IPS-18a (cell line): ENCODE data around the gene HES6.

Source experiments
- H3K27ac ChIP-seq: one replicate; pipeline ENCODE4 v1.5.1; 2013; ENCODE audit warnings: low read length
- H3K27me3 ChIP-seq: one replicate; pipeline ENCODE4 v1.6.1; 2013; ENCODE audit warnings: mild to moderate bottlenecking, low read length; ENCODE audit not compliant: control insufficient read depth, insufficient read depth
- H3K36me3 ChIP-seq: one replicate; pipeline ENCODE4 v1.6.1; 2013; ENCODE audit warnings: low read depth, low read length; ENCODE audit not compliant: control insufficient read depth
- H3K4me1 ChIP-seq: one replicate; pipeline ENCODE4 v1.6.1; 2013; ENCODE audit warnings: low read depth, low read length; ENCODE audit not compliant: control insufficient read depth
- H3K4me3 ChIP-seq: one replicate; pipeline ENCODE4 v1.5.1; 2013; ENCODE audit warnings: low read length
- H3K9ac ChIP-seq: one replicate; pipeline ENCODE4 v1.6.1; 2013; ENCODE audit warnings: mild to moderate bottlenecking, low read length, moderate library complexity
- H3K9me3 ChIP-seq: one replicate; pipeline ENCODE4 v1.6.1; 2013; ENCODE audit warnings: low read depth, low read length; ENCODE audit not compliant: control insufficient read depth

HES6 gene

GRCh38 chr2:238226698-238227586, 12.9 kb downstream of the HES6 start:
- H3K27ac ChIP-seq, result no peak overlapping the region
- H3K9ac ChIP-seq, result no peak overlapping the region
- H3K36me3 ChIP-seq, result no peaks in the 10 kb centered on the region
- peaks cover 22% of the 10 kb centered on the region for H3K27me3 ChIP-seq
- H3K4me3 ChIP-seq, result no peak overlapping the region
- H3K4me1 ChIP-seq, result peaks cover 3% of the 10 kb centered on the region
- H3K9me3 ChIP-seq, result no peaks in the 10 kb centered on the region

GRCh38 chr2:238225911-238226697, 13.7 kb downstream of the HES6 start:
- no peak overlapping the region for H3K9ac ChIP-seq
- H3K4me3 ChIP-seq, result no peak overlapping the region
- H3K27me3 ChIP-seq, result peaks cover 19% of the 10 kb centered on the region
- H3K4me1 ChIP-seq, result peaks cover 3% of the 10 kb centered on the region
- no peaks in the 10 kb centered on the region for H3K36me3 ChIP-seq
- H3K27ac ChIP-seq, result no peak overlapping the region
- H3K9me3 ChIP-seq, result no peaks in the 10 kb centered on the region

GRCh38 chr2:238225121-238225520, 14.7 kb downstream of the HES6 start:
- H3K27me3 ChIP-seq, result peaks cover 9% of the 10 kb centered on the region

GRCh38 chr2:238224356-238225035, 15.3 kb downstream of the HES6 start:
- Histone ChIP-seq H3K27me3 (peaks cover 3% of the 10 kb centered on the region), H3K4me1 (no peaks in the 10 kb centered on the region), H3K27ac (no peak overlapping the region), H3K9me3 (no peaks in the 10 kb centered on the region), H3K36me3 (no peaks in the 10 kb centered on the region), H3K4me3 (no peak overlapping the region), H3K9ac (no peak overlapping the region)

More at GRCh38 chr2:238225121-238225520, 14.7 kb downstream of the HES6 start:
- Histone ChIP-seq H3K4me1 (no peaks in the 10 kb centered on the region), H3K9me3 (no peaks in the 10 kb centered on the region), H3K4me3 (no peak overlapping the region), H3K36me3 (no peaks in the 10 kb centered on the region), H3K27ac (no peak overlapping the region), H3K9ac (no peak overlapping the region)

GRCh38 chr2:238220892-238221521, 18.8 kb downstream of the HES6 start:
- Histone ChIP-seq H3K27me3 (no peaks in the 10 kb centered on the region), H3K36me3 (no peaks in the 10 kb centered on the region), H3K4me1 (no peaks in the 10 kb centered on the region), H3K4me3 (no peak overlapping the region), H3K9me3 (no peaks in the 10 kb centered on the region), H3K27ac (no peak overlapping the region), H3K9ac (no peak overlapping the region)

GRCh38 chr2:238220274-238220891, 19.5 kb downstream of the HES6 start:
- H3K9me3 ChIP-seq, result no peaks in the 10 kb centered on the region
- H3K4me3 ChIP-seq, result no peak overlapping the region
- H3K27me3 ChIP-seq, result no peaks in the 10 kb centered on the region
- H3K4me1 ChIP-seq, result no peaks in the 10 kb centered on the region
- no peak overlapping the region for H3K27ac ChIP-seq
- H3K9ac ChIP-seq, result no peak overlapping the region
- H3K36me3 ChIP-seq, result no peaks in the 10 kb centered on the region

- H3K4me1 ChIP-seq, result no peaks in the 10 kb centered on the region
- H3K9me3 ChIP-seq, result no peaks in the 10 kb centered on the region
- H3K9ac ChIP-seq, result no peak overlapping the region
- H3K27ac ChIP-seq, result no peak overlapping the region
- no peaks in the 10 kb centered on the region for H3K36me3 ChIP-seq
- H3K27me3 ChIP-seq, result no peaks in the 10 kb centered on the region
- H3K4me3 ChIP-seq, result no peak overlapping the region
These were observed 23.1 kb downstream of the HES6 start for GRCh38 chr2:238216651-238217184.

- Histone ChIP-seq H3K27me3 (peaks cover 16% of the 10 kb centered on the region), H3K4me3 (no peak overlapping the region), H3K36me3 (no peaks in the 10 kb centered on the region), H3K27ac (no peak overlapping the region), H3K9me3 (no peaks in the 10 kb centered on the region), H3K4me1 (no peaks in the 10 kb centered on the region), H3K9ac (no peak overlapping the region)
These were observed 32.8 kb downstream of the HES6 start for GRCh38 chr2:238207006-238207405.

- no peaks in the 10 kb centered on the region for H3K36me3 ChIP-seq
- peak overlapping the region; percentile 48 for H3K4me3 ChIP-seq
- H3K4me1 ChIP-seq, result no peaks in the 10 kb centered on the region
- peak overlapping the region; percentile 48 for H3K9ac ChIP-seq
- no peaks in the 10 kb centered on the region for H3K9me3 ChIP-seq
- H3K27me3 ChIP-seq, result peaks cover 16% of the 10 kb centered on the region
- no peak overlapping the region for H3K27ac ChIP-seq
These were observed 35.7 kb downstream of the HES6 start for GRCh38 chr2:238203973-238204683.
